Calu3 (cell line): ENCODE data around the gene CD9. TPM values are rescaled to one million over a fixed set of nuclear protein-coding genes. Genes with fewer than 3 reads are reported as not detected.
"Not testable (repeated sequence)": the region's sequence is repeated elsewhere in the genome, so short reads cannot be mapped to it uniquely, and the experiment has no call there.

Experiments used
- BruUV-seq: library from RNA; stranded (reverse); fragments of 400-500 nt; replicated peaks from 2 replicates; lab custom pipeline; 2021; lab: Mats Ljungman, UMichigan
- CTCF ChIA-PET: fragments of 300-600 bp; sonication (Branson Sonifier 250); formaldehyde crosslinking; loops from one replicate; lab custom pipeline; 2022; ENCODE audit warnings: antibody characterized with exemption; lab: Charles Lee
- DNase-seq: peaks from one replicate; pipeline ENCODE4 v3.0.0; 2022
- H3K27ac Mint-ChIP-seq: one replicate; pipeline ENCODE4 v1.8.0; 2022; ENCODE audit warnings: mixed read lengths; ENCODE audit not compliant: unreplicated experiment
- H3K27me3 Mint-ChIP-seq: one replicate; pipeline ENCODE4 v1.8.0; 2022; ENCODE audit warnings: mixed read lengths; ENCODE audit not compliant: unreplicated experiment
- H3K36me3 Mint-ChIP-seq: one replicate; pipeline ENCODE4 v1.8.0; 2022; ENCODE audit warnings: mild to moderate bottlenecking, moderate library complexity, mixed read lengths; ENCODE audit not compliant: insufficient read depth, unreplicated experiment
- H3K4me1 Mint-ChIP-seq: one replicate; pipeline ENCODE4 v1.8.0; 2022; ENCODE audit warnings: mild to moderate bottlenecking, low read depth, mixed read lengths; ENCODE audit not compliant: unreplicated experiment
- H3K4me3 Mint-ChIP-seq: one replicate; pipeline ENCODE4 v1.8.0; 2022; ENCODE audit warnings: mild to moderate bottlenecking, low read depth, moderate library complexity, mixed read lengths; ENCODE audit not compliant: unreplicated experiment
- H3K9me3 Mint-ChIP-seq: one replicate; pipeline ENCODE4 v1.8.0; 2022; ENCODE audit warnings: low read depth, mixed read lengths; ENCODE audit not compliant: unreplicated experiment
- CTCF ChIP-seq: fragments of 200-600 bp; IDR thresholded peaks from one replicate; pipeline ENCODE4 v1.8.0; 2022; ENCODE audit warnings: antibody characterized with exemption; ENCODE audit not compliant: unreplicated experiment
- intact Hi-C: fragments of 100-400 bp; cut with micrococcal nuclease; formaldehyde crosslinking; loops from one replicate; pipeline ENCODE4 v1.10.0; 2022; ENCODE audit not compliant: unreplicated experiment
- total RNA-seq: library from RNA; stranded (reverse); gene quantifications from 2 replicates; pipeline ENCODE4 v1.2.3, GENCODE V29; 2022

CD9 gene
- total RNA-seq, 1 experiment from 2014 or later, result 128 TPM

DNA sequence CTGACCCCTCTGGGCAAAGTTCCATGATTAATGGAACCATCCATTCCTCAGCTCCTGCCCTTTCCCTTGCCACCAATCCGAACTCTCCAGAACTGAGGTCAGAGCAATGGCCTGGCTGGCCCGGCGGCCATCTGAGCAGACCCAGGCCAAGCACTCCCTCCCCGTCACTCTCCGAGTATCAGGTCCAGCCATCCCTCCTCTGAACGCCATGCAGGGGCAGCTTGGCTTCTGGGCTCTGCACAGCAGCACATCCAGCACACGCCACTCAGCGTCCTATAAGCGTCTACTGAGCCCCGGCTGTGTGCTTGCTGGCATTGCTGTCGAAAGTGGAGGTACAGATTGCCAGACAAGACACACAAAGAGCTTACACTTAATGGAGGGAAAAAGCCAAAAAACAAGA is 41.5 kb upstream of the CD9 start:
- H3K27ac Mint-ChIP-seq, result no peak overlapping the region
- no peaks in the 10 kb centered on the region for H3K4me1 Mint-ChIP-seq
- no peak overlapping the region for H3K4me3 Mint-ChIP-seq
- TF ChIP-seq CTCF, result no peak
- CTCF ChIA-PET, result no interaction called here
- intact Hi-C loops, result no loop called here
- H3K9me3 Mint-ChIP-seq, result no peaks in the 10 kb centered on the region
- DNase-seq, result no peak
- H3K27me3 Mint-ChIP-seq, result no peaks in the 10 kb centered on the region
- H3K36me3 Mint-ChIP-seq, result no peaks in the 10 kb centered on the region
- no TSS peak for BruUV-seq

DNA sequence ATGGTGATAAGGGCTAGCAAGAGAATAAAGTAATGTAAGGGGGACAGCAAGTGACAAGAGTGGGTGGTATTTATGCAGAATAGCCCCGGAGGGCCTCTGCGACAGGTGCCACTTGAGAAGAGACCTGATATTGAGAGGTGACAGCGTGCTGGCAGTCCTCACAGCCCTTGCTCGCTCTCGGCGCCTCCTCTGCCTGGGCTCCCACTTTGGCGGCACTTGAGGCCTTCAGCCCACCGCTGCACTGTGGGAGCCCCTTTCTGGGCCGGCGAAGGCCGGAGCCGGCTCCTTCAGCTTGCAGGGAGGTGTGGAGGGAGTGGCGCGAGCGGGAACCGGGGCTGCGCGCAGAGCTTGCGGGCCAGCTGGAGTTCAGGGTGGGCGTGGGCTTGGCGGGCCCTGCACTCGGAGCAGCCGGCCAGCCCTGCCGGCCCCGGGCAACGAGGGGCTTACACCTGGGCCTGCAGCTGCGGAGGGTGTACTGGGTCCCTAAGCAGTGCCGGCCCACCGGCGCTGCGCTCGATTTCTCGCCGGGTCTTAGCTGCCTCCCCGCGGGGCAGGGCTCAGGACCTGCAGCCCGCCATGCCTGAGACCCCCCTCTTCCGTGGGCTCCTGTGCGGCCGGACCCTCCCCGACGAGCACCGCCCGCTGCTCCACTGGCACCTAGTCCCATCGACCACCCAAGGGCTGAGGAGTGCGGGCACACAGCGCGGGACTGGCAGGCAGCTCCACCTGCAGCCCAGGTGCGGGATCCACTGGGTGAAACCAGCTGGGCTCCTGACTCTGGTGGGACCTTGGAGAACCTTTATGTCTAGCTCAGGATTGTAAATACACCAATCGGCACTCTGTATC is 40.8 kb upstream of the CD9 start:
- CTCF ChIA-PET, intact Hi-C loops, DNase-seq, H3K4me3 Mint-ChIP-seq, H3K9me3 Mint-ChIP-seq, H3K36me3 Mint-ChIP-seq, H3K27me3 Mint-ChIP-seq, BruUV-seq, H3K4me1 Mint-ChIP-seq, H3K27ac Mint-ChIP-seq: not testable (repeated sequence)

DNA sequence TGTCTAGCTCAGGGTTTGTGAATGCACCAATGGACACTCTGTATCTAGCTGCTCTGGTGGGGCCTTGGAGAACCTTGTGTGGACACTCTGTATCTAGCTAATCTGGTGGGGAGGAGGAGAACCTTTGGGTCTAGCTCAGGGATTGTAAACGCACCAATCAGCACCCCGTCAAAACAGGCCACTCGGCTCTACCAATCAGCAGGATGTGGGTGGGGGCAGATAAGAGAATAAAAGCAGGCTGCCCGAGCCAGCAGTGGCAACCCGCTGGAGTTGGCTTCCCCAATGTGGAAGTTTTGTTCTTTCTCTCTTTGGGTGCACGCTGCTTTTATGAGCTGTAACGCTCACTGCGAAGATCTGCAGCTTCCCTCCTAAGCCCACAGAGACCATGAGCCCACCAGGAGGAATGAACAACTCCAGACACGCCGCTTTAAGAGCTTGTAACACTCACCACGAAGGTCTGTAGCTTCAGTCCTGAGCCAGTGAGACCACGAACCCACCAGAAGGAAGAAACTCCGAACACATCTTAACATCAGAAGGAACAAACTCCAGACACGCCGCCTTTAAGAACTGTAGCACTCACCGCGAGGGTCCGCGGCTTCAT is 40.1 kb upstream of the CD9 start:
- H3K27me3 Mint-ChIP-seq, DNase-seq, intact Hi-C loops, BruUV-seq, H3K4me3 Mint-ChIP-seq, H3K9me3 Mint-ChIP-seq, H3K36me3 Mint-ChIP-seq, CTCF ChIA-PET, H3K27ac Mint-ChIP-seq, H3K4me1 Mint-ChIP-seq: not testable (repeated sequence)

DNA sequence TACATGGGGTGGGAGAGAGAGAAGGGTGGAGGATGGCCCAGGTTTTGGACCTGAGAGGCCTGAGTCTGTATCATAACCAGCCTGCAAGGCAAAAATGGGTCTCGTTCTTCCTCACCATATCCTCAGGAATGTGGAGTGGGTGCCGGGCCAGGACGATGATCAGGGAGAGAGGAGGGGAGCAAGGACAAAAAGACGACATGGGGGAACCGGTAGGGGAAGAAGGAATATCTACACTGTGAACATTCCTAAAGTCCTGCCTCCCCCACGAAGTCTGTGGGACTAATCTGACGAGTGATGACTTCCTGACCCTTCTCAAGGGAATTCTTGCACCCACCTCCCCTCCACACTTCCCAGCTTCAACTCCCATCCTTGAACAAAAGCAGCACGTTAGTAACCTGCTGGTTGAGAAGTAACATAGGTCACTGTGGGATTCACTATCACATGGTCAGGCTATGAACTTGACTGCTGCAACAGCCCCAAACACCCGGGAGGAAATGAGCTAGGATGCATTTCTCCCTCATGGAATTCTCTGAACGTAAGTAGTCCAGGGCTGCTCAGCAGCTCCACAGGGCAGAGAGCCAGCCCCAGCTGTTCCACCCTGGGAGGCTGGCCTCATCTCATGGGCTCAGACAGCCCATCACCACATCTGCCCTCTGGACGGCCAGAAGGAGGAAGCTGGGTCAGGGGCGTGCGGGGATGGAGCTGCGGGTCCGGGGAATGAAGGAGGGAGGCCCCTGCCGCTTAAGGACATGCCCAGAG is 38.9 kb upstream of the CD9 start:
- BruUV-seq, result no TSS peak
- Mint-ChIP-seq H3K9me3 (no peaks in the 10 kb centered on the region), H3K4me1 (no peaks in the 10 kb centered on the region), H3K4me3 (no peak overlapping the region), H3K36me3 (no peaks in the 10 kb centered on the region), H3K27ac (no peak overlapping the region), H3K27me3 (no peaks in the 10 kb centered on the region)
- CTCF ChIA-PET, result interaction anchor here (0.7 kb wide), 1 partner anchor 21 kb away, joined by 3 read pairs; no protein-coding TSS in a partner anchor
- no peak for DNase-seq
- no peak for TF ChIP-seq CTCF
- intact Hi-C loops, result no loop called here

DNA sequence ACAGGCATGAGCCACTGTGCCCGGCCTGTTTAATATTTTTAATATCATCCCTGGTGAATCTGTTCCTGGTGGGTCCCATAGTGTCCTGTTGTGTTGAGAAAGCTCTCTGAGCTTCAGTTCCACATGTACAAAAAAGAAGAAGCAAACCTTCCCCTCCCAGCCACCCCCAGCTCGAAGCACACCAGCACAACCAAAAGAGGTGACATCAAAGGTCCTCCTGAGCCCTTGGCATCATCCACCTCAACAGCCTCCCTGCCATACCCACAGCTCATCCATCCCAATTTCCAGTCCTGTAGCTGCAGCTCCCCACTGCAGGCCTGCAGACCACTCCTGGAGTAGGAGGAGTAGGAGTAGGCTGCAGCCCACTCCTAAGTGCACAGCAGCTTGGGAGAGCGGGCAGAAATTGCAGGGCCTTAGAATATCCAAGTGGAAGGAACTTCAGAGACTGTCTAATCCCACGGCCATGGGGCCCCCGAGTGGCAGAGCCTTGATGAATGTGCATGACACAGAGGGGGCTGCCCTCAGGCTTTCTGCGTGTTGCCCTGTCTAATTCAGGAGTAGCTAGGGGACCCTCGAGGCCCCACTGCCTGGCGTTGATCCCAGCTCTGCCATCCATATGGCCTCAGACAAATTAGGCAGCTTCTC is 36.7 kb upstream of the CD9 start:
- Mint-ChIP-seq H3K4me3 (no peak overlapping the region), H3K27ac (no peak overlapping the region), H3K36me3 (peaks cover 10% of the 10 kb centered on the region), H3K9me3 (no peaks in the 10 kb centered on the region), H3K27me3 (no peaks in the 10 kb centered on the region), H3K4me1 (peaks cover 17% of the 10 kb centered on the region)
- no peak for TF ChIP-seq CTCF
- intact Hi-C loops, result no loop called here
- CTCF ChIA-PET, result interaction anchor here (0.7 kb wide), 2 partner anchors 10 to 112 kb away, joined by 4 to 6 read pairs; no protein-coding TSS in a partner anchor
- no TSS peak for BruUV-seq
- no peak for DNase-seq
